Stimulated activated CD4-positive, alpha-beta T cell treated with anti-CD3 and anti-CD28 coated beads, Interleukin-1b, Interleukin-23, amount 100 ng/mL, for 1 hour (primary cell): ENCODE measurements around the gene GRB10.

Experiments
- DNase-seq, 2 donors: peaks; one replicate each; pipeline ENCODE4 v3.0.0-alpha.2; 2020; ENCODE audit warnings: low read depth in 2 of 2

GRB10 gene

DNA sequence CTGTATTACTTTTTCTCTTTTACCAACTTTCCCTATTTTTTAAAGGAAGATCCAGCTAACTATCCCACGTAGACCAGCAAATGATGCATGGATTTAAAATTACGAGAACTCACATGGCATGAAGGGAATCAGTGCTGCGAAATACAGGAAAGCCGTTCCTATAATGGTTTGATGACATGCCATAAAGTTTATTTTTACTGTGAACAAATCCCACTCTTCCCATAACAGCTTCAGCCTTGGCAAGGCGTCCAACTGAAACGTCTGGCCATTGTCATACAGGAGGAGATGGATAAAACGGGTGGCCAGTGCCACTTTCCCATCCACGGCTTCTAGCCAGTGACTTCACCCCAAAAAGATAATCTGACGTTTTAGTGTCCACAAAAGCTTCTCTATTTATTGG lies 111.3 kb downstream of the GRB10 start:
- DNase-seq: no peak

DNA sequence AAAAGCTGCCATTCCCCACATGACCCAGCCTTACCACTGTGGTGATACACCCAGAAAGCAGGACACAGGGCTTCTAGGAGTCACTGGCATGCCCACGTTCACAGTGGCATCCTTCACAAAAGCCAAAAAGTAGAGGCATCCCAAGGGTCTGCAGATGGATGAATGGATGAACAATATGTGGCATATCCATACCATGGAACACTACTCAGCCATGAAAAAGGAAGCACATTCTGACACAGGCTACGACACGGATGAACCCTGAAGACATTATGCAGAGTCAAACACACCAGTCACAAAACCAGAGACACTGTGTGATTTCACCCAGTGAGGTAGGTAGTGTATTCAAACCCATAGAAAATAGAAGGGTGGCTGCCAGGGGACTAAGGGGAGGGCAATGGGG lies 112.8 kb downstream of the GRB10 start:
- DNase-seq: no peak

DNA sequence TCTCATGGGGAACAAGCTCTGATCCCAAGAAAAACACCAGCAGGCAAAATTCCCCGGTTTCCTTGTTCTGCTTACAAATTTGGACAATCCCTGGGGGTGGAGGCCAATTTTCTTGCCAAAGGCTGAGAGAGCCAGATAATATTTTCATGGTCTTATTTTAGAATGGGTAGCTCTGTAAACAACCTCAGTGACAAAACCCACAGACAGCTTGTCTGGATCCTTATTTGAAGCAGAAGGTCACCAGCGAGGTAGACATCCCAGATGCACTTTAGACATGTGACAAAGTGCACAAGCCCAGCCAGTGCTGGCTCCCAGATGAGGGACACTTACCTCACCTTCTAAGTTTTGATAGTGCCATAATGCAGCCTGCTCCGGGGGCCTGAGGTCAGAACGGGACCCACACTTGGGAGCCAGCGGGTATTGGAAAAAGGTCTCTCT lies 114.9 kb downstream of the GRB10 start:
- DNase-seq: no peak

DNA sequence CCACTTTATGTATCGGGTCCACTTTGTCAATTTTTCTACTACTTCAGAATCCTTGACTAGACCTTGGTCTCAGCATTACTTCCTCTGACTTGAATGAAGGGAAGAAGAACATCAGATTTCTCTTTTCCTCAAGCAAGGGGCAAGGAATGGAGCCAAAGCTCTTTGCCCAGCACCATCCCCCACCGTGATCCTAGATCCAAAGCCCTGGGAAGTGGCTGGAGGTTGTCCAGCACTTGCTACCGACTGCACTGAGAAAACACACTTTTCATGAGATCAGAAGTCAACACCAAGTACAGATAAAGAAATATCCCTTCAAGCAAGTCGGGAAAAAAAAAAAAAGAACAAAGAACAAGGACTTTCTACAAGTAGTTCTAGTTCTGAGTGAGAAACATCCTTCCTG lies 115.4 kb downstream of the GRB10 start:
- no peak for DNase-seq

DNA sequence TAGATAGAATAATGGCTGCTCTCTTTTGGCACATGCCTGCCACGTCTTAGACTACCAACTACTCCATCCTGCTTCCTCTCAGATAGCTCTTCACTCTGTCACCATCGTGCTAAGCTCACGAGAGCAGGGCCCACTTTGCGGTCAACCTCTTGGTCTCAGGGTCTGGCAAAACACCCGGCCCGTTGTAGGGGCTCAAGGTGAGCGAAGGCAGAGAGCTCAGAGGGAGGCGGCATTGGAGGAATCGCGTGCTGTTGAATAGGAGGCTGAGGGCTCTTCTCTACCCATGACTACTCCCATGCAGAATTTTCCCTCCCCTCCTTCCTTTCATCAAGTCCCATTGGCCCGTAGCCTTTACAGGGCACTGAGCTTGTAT lies 116.6 kb downstream of the GRB10 start:
- DNase-seq: no peak

DNA sequence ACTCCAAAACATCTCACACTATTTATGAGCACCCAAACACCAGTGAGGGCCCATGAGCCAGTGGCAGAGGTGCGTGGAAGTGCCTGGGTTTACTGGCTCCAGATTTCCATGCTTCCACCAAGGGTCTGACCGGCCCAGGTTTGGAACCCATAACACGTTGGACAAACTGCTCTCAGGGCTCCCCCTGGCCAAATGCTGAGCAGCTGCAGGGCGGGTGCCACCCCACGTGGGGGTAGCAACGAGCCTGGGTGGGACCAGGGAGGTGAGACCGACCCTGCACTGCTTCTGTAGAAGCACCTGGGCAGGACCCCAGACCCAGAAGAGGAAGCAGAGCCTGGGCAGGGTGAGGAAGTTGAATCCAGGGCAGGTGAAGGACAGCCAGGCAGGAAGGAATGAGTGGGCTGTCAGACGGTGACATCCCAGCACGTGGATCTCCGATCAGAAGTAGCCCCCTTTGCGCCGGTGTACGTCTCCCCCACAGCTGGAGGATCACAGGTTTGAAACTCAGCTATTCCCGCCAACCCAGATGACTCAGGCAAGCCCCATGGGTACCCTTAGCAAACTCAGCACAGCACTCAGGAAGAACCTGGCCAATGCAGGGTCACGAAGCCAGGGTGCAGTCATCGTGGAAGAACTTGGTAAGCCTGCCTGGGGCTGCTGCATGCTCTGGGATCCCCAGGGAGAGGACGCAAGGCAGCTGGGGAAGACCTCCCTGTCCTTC lies 117.1 kb downstream of the GRB10 start:
- no peak for DNase-seq

DNA sequence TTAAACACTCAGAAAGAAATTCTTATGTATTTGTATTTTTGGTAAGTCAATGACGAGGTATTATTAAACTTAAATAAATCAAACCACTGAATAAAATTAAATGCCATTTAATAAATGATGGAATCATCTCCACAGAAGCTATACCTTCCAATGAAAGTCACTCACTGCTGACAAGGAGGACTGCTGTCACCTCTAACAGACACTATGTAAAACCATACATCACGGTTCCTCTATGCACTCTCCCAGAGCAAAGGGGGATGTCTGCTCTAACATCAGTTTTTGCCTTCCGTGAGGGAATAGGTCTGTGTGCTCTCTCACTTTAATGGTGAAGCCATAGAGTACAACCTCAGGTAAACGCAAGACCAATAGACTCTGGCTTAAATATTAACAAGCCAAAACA lies 117.8 kb downstream of the GRB10 start:
- no peak for DNase-seq

DNA sequence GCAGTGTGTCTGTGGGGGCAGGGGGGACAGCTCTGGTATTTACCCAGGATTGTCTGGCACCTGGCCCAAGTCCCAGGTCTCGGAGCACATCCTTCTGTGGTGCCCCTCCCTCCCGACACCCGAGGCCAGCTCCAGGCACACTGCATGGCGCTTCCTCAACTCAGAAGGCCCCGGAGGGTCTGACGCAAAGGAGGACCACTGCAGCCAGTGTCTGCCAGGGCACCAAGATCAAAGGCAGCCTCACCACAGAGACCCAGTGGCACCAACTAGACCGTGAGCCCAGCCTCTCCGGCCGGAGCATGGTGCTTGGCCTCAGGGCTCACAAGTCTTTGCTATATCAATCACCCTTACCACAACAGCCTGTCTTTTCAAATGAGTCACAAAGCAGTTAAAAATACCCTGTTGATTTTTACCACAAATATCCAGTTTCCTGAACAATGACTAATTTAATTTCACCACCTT lies 118.2 kb downstream of the GRB10 start:
- no peak for DNase-seq

DNA sequence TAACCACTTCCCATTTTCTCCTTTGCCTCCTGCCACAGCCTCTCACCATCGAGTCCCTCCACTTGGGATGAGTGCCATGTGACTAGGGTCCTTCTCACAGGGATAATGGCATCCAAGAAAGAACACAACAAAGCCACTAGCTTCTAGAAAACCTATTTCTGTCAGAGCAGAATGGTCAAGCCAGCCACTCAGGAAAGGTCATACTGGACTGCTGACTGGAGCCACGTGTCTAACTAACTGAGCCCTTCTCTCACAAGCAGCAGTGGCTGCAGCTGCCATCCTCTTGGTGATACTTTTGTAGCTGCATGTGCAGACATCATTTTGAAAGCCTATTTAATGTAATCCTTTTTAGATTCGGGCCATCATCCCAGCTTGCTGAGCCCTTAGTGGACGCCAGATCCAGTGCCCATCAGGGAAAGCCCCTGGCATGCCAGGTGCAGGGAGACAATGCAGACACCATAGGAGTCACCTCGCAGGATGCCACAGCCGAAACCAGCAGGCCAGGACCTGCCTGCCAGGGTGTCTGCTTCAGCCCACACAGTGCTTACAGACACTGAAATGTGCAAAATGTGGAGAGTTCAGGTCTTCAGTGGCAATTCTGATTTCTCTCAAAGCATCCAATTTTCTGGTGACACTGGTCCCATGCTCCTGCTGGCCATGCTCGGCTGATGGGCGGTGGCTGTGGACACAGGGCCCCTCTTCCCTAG lies 119.1 kb downstream of the GRB10 start:
- no peak for DNase-seq

DNA sequence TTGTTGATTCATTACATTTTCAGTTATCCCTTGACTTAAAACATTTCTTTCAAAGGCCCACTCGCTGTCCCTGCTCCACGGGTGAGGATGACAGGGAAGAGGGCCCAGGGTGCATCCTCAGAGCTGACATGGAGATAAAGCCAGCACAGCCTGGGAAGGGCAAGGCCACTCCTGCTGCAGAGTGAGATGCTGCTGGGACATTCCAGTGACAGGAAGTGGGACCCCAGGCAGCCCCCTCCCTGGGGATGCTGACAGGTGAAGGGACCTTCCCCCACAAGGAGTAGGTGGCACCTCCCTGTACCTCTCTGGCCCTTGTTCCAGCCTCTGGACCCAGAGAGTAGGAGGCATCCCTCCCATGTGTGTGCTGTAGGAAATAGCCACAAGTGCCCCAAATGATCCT lies 119.7 kb downstream of the GRB10 start:
- DNase-seq: no peak

DNA sequence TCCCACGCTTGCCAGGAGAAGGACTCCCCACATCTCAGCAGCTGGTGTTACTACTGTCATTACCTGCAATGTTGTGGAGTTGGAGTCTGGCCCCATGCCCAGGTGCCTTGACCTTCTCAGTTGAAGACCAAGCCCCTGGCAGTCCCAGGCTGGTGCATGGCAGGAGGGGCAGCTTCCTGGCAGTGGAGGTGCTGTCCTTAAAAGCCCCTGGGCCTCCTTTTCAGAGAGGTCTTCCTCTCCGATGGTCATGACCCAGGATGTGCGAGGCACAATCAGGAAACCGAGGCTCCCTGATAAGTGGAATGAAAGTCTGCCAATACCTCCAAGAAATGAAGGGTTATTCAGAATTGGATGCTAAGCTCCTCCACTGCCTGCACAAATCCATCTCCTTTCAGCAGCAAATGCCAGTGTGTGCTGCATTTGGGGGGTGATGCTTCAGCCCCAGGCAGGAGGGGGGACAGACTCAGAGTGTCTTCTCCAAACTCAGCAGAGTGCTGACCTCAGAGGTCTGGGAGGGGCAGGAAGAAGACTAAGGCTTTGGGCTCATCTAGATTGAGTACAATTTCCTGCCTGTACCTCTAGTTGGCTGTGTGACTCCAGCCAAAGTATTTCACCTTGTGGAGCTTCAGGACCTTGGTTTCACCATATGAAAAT lies 120.5 kb downstream of the GRB10 start:
- no peak for DNase-seq

DNA sequence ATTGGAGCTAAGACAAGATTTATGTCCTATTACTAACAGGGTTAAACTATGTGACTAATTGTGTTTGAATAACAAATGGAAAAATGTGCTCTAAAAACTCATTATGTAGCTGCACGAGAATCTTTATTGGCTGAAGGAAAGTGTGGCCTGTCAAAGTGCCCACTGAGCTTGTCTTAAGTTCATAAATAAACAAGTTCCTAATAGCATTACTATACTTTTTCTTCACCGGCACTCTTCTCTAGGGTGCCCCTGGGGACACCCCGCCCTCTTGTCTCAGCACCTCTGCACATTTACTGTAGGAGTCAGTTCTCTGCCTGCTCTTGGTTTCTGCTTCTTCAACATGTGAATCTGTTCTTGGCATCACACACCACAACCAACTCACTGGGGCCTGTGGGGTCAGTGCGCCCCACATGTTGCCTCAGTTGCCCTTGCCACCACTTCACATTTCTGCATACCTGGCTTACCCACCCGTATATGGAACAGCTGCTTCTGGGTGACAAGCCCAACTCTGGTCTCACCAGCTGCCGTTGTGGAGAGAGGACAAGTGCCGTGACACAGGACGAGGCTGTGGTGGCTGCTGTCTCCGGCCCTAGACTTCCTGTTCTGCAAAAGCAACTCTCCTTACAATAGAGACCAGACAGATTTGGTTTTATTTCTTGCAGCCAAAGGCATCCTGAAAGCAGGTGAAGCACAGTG lies 121.2 kb downstream of the GRB10 start:
- no peak for DNase-seq

DNA sequence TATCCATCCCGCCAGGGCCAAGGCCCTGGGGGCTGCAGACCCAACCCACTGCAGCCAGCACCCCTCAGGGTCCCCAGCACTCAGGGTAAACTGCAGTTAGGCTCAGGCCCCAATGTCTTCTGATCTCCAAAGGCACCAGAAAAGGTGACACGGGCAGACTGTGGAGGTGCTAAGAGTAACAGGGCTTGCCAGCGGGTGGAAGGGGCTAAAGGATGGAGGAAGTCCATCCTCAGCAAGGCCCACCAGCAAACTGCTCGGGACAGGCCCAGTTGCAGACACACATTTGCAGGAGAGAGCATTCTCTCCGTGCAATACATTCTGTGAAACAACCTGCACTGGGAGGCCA lies 121.9 kb downstream of the GRB10 start:
- no peak for DNase-seq

DNA sequence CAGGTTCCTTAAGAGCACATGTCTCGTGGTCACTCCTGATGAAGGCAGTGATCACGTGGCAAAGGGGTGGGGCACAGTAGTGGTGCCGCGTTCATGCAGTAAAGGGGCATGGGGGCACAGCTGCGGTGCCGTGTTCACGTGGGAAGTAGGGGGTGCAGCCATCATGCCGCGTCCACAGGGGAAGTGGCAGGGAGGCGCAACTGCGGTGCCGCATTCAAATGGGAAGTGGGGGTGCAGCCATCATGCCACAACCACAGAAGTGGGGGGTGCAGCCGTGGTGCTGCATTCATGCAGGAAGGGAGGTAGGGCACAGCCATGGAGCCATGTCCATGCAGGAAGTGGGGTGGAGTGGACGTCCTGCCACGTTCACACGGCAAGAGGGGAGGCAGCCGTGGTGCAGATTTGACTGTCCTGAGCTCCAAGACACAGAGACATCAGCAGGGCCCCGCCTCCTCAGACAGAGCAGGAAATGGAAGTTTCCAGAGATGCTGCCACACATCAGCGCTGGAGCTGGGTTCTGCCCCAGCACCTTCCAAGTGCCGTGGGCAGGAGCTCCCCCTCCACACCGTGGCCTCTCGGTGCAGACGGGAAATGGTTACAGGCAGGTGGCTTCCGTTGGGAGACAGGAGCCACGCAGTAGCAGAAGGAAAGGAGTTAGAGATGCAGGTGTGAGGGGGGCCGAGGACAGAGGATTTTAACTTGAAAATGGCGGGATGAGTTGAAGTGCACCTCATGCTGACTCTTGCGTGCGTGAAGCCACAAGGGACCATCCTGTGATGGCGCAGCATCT lies 122.5 kb downstream of the GRB10 start:
- no peak for DNase-seq

DNA sequence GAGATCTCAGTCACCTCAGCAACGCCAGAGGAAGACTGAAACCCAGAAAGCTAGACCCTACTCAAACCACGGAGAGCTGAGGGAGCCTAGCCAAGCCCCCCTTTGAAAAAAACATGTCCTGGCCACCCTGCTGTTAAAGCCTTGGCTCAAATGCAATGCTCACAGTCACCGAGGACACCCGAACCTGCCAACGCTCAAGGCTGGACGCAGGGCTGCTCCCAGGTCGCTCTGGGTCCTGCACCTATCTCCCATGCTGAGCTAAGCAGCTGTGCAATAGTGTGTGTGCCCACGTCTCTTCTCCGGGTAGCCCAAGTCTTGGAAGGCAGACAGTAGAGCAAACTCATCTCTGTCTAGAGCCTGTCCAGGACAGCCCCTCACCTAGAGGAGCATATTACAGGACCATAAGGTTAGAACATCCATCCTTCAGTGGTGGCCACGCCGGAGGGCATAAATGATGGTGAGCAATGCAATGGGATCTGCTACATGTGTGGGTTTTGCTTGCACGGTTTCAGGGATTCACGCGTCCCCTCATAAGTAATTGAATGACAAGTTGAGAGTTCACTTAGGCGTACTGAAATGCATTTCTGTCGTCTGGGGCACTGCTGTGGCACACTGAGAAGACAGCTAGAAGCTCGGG lies 123.2 kb downstream of the GRB10 start:
- DNase-seq: no peak

DNA sequence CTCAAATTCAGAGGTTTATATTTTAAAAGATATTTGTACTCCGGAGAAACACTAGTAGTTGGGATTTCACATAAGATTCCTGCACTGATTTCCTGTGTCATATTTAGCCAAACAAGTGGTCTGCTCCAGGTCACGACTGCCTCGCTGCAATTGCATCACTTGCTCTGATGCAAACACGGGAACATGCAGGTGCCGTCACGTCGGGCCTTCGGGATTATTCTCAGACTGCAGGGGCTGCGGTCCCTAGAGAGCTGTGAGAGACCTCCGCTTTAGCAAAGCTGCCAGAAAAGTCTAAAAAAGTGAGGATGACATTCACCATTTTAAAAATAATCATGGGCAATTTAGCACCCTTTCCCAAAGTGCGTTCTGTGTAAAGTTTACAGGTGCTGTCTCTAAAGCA lies 124.0 kb downstream of the GRB10 start:
- DNase-seq: no peak

DNA sequence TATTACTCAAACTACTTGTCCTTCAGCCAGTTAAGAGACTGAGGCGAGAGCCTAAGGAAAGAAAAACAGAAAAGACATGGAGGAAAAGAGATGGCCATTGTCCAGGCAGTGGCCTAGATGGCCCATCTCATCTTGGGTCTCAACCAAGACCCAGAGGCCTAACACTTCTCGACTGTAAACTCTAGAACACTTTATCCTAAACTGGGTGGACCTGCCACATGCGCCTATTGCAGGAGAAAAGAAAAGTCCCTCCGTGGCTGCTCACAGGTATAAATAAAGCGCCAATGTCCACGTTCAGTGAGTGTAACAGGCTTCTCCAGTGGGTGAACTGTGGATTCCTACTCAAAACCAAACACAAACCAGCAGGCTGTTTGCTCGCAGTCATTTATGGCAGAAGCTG lies 124.8 kb downstream of the GRB10 start:
- DNase-seq: no peak

DNA sequence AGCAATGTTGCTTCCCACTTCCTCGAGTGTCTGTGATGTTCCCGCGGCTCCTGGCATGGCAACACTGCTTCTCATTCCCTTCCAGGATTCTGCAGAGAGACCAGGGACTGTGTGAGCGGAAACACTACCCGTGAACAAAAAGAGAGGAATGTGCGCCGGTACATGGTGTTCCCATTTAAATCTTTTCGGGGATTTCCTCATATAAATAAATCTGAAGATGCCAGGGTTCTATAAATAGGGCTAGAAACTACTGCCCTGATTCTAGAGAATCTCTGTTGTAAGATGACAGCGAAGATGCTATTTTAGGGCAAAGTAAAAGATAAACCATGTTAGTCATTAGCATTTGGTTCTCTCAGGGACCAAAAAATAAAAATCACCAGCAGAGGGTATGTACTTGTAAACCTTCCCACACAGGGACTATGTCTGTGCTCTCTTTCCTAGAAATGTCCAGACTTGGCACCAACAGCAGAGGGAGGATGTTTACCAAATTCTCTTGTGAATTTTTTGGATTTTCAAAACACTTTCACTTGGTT lies 125.3 kb downstream of the GRB10 start:
- no peak for DNase-seq

DNA sequence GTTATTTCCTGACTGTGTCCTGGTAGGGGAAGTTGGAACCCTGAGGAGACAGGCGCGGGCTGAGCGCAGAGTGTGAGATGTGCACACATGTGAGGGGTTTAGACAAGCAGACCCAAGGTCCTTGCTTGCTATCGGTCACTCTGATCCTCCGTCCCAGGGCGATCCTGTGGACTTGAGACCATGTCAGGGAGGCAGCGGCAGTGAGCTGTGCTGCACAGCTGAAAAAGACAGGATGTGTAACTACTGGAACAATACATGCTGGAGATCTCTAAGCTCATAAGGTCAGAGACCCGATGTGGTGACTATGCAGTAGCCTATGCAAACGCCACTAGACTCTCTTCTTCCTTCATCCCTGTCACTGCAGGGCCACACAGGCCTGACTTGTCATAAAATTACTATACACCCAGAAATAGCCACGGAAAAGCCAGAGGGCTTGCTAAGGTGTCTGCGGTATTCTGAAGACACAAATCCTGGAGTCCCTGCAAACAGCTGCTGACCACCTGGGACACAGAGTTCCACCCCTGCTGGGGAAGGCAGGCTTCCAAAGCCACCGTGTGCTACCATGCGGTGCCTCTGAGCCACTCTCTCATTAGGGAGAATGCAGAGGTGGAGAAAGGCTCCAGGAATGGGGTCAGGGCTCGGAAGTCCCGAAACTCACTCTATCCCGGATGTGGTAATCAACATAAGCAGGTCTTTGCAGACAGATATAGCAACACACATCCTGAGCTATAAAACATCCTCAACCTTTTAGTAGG lies 126.4 kb downstream of the GRB10 start:
- DNase-seq: no peak

DNA sequence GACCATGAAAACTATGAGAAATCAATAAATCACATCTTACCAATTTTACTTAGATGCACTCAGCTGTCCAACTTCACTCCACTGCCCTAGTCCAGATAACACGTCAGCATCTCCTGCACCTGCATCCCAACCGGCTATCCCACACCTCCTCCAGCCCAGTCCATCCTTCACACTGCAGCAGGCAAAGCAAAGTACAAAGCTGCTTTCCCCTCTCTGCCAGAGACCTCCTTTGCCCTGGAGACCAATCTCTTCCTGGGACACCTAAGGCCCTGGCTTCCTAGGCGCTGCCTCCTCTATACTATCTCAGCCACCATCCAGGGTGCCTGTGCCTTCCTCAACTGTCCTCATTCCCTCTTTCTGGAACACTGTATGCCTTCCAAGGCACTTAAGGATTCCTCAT lies 127.2 kb downstream of the GRB10 start:
- no peak for DNase-seq
